Activated CD4-positive, alpha-beta T cell treated with anti-CD3 and anti-CD28 coated beads, Interleukin-2, amount 10 ng/mL, durations not matched to agents 7 days and 5 days (primary cell): ENCODE measurements around the gene EIF4G3. TPM values are rescaled to one million over a fixed set of nuclear protein-coding genes. Genes with fewer than 3 reads are reported as not detected.
A peak's percentile ranks its signal among the peaks of the same experiment; 100 is the strongest.
"Not testable (repeated sequence)": the region's sequence is repeated elsewhere in the genome, so short reads cannot be mapped to it uniquely, and the experiment has no call there.

Experiments used
- CTCF ChIA-PET: fragments of 350-600 bp; sonication (Branson Sonifier 250); formaldehyde crosslinking; loops from one replicate; lab custom pipeline; 2021; ENCODE audit warnings: antibody characterized with exemption; lab: Charles Lee
- POLR2A ChIA-PET: fragments of 350-600 bp; sonication (Branson Sonifier 250); formaldehyde crosslinking; loops from one replicate; lab custom pipeline; 2021; ENCODE audit warnings: antibody characterized with exemption; lab: Charles Lee
- DNase-seq: peaks from one replicate; pipeline ENCODE4 v3.0.0-alpha.2; 2020
- H3K27ac Mint-ChIP-seq: one replicate; pipeline ENCODE4 v1.8.0; 2021; ENCODE audit warnings: mild to moderate bottlenecking, moderate library complexity, mixed read lengths
- H3K27me3 Mint-ChIP-seq: one replicate; pipeline ENCODE4 v1.8.0; 2021; ENCODE audit warnings: mixed read lengths
- H3K36me3 Mint-ChIP-seq: one replicate; pipeline ENCODE4 v1.8.0; 2021; ENCODE audit warnings: low read depth, mixed read lengths
- H3K4me1 Mint-ChIP-seq: one replicate; pipeline ENCODE4 v1.8.0; 2021; ENCODE audit warnings: mixed read lengths
- H3K4me3 Mint-ChIP-seq: one replicate; pipeline ENCODE4 v1.8.0; 2021; ENCODE audit warnings: mild to moderate bottlenecking, moderate library complexity, mixed read lengths
- H3K9me3 Mint-ChIP-seq: one replicate; pipeline ENCODE4 v1.8.0; 2021; ENCODE audit warnings: mixed read lengths
- total RNA-seq, 2 experiments: library from RNA; stranded (reverse); gene quantifications; one replicate each; pipeline ENCODE4 v1.2.3, GENCODE V29; 2021

EIF4G3 gene
- total RNA-seq, 2 experiments from 2014 or later: 23.8 to 31.5 TPM

DNA sequence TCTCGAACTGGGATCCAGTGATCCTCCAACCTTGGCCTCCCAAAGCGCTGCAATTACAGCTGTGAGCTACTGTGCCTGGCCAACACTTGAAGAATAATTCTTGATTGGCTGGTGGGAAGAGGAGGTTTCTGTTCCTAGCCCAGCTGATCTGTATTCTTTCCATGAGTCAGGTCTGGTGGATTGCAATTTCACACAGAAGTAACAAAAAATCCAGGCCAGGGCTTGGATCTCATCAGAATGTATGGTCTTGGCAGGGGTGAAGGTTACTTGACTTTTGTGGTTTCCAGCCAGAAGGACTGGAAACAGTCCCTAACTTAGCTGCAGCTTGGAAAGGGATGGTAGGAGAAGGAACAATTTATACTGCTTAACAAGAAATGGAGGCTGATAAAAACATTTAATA lies 384.5 kb downstream of the EIF4G3 start:
- no peaks in the 10 kb centered on the region for H3K9me3 Mint-ChIP-seq
- ChIA-PET CTCF (no interaction called here), POLR2A (no interaction called here)
- no peak overlapping the region for H3K27ac Mint-ChIP-seq
- peaks cover 2% of the 10 kb centered on the region for H3K27me3 Mint-ChIP-seq
- H3K4me3 Mint-ChIP-seq: no peak overlapping the region
- peaks cover 13% of the 10 kb centered on the region for H3K4me1 Mint-ChIP-seq
- DNase-seq: no peak
- peaks cover 2% of the 10 kb centered on the region for H3K36me3 Mint-ChIP-seq

DNA sequence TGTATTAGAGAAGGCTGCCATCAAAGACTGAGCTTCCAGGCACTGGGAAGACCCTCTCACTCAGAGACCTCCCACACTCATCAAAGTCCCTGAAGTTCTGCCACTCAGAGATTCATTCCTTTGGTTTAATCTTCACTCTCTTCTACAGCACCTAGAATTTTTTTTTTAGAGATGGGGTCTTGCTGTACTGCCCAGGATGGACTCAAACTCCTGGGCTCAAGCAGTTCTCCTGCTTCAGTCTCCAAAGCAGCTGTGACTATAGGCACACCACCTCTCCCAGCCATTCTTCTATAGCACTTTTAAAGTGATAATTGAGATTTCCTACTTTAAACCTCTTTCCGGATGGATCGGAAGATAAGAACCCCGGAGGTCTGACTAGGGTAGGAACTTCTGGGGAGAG lies 385.9 kb downstream of the EIF4G3 start:
- ChIA-PET CTCF (no interaction called here), POLR2A (no interaction called here)
- Mint-ChIP-seq H3K4me3 (no peak overlapping the region), H3K36me3 (peaks cover 7% of the 10 kb centered on the region), H3K4me1 (peaks cover 13% of the 10 kb centered on the region), H3K27me3 (peaks cover 2% of the 10 kb centered on the region), H3K27ac (no peak overlapping the region), H3K9me3 (no peaks in the 10 kb centered on the region)
- DNase-seq: no peak

GRCh38 chr1:20789598-20789997 lies 387.1 kb downstream of the EIF4G3 start:
- CTCF ChIA-PET, H3K4me3 Mint-ChIP-seq, H3K27ac Mint-ChIP-seq, POLR2A ChIA-PET, H3K9me3 Mint-ChIP-seq, DNase-seq, H3K27me3 Mint-ChIP-seq: not testable (repeated sequence)
- Mint-ChIP-seq H3K4me1 (peaks cover 21% of the 10 kb centered on the region), H3K36me3 (peaks cover 11% of the 10 kb centered on the region)

GRCh38 chr1:20787840-20788795 lies 388.6 kb downstream of the EIF4G3 start:
- ChIA-PET CTCF (interaction anchor here (1.0 to 1.3 kb wide), 2 partner anchors 19 to 26 kb away, joined by 3 to 4 read pairs; no protein-coding TSS in a partner anchor), POLR2A (no interaction called here)
- Mint-ChIP-seq H3K36me3 (peaks cover 11% of the 10 kb centered on the region), H3K4me3 (peak overlapping the region; percentile 98), H3K9me3 (no peaks in the 10 kb centered on the region), H3K4me1 (peaks cover 29% of the 10 kb centered on the region), H3K27me3 (no peaks in the 10 kb centered on the region), H3K27ac (peak overlapping the region; percentile 96)
- DNase-seq: no peak

DNA sequence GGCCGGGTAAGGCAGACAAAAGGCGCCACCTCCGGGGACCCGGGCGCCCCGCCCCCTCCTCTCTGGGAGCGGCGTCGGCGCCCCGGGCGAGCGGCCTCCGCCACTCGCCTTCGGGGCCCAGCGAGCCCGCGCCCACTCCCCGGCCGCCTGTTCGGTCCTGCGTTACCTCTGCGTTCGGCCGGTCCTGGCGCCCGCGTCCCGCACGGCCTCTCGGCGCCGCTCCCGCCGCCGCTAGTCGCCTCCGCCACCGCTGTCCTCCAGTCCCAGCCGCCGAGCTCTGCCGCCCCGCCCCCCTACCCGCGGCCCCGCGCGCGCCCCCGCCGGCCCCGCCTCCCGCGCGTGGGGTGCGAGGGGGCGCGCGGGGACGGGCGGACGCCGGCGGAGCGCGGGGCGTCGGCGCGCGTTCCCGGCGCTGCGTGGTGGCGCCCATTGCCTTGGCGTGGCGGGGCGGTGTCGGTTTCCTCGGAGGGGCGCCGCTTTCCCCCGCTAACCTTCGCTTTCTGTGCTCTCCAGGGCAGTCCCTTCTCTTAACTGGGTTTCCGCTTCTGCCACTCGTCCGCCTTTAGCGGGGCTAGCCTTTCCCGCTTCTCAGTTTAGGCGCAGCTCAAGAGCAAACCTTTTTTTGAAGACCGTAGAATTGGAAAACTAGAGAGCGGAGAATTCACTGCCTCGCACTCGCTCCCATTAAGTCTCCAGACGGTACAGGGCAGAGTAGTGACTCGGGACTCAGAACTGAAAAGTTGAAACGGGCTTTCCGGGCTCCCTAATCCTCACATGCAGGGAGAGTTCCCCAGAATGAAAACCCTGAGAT lies 389.5 kb downstream of the EIF4G3 start, which contains the start of gene HP1BP3:
HP1BP3 (minus strand) TSS at position 279 of the 811 bp plus-strand sequence. CDS start 6,867 bp downstream, outside the sequence.
- Mint-ChIP-seq H3K9me3 (no peaks in the 10 kb centered on the region), H3K4me3 (peak within 1 kb of the TSS; percentile 98), H3K4me1 (peaks cover 29% of the 10 kb centered on the region), H3K36me3 (peaks cover 11% of the 10 kb centered on the region), H3K27ac (peak within 1 kb of the TSS; percentile 99), H3K27me3 (no peaks in the 10 kb centered on the region)
- DNase-seq: peak; percentile 79
- ChIA-PET POLR2A (interaction anchor here (0.8 to 1.2 kb wide), 2 partner anchors 16 to 126 kb away, joined by 3 to 4 read pairs; partner anchors contain the start of gene DDOST), CTCF (interaction anchor here (0.6 to 2.0 kb wide), 8 partner anchors 11 to 372 kb away, joined by 3 to 7 read pairs (median 4); no protein-coding TSS in a partner anchor)

- ChIA-PET POLR2A (interaction anchor here (0.8 to 1.2 kb wide), 2 partner anchors 17 to 125 kb away, joined by 3 to 4 read pairs; partner anchors contain the start of gene DDOST), CTCF (interaction anchor here (0.5 to 2.0 kb wide), 7 partner anchors 10 to 373 kb away, joined by 3 to 7 read pairs (median 4); no protein-coding TSS in a partner anchor)
- peak; percentile 95 for DNase-seq
- Mint-ChIP-seq H3K27ac (peak overlapping the region; percentile 99), H3K4me3 (peak overlapping the region; percentile 98), H3K27me3 (no peaks in the 10 kb centered on the region), H3K9me3 (no peaks in the 10 kb centered on the region), H3K4me1 (peaks cover 31% of the 10 kb centered on the region), H3K36me3 (peaks cover 14% of the 10 kb centered on the region)
These were observed 390.3 kb downstream of the EIF4G3 start for GRCh38 chr1:20786253-20787028.

DNA sequence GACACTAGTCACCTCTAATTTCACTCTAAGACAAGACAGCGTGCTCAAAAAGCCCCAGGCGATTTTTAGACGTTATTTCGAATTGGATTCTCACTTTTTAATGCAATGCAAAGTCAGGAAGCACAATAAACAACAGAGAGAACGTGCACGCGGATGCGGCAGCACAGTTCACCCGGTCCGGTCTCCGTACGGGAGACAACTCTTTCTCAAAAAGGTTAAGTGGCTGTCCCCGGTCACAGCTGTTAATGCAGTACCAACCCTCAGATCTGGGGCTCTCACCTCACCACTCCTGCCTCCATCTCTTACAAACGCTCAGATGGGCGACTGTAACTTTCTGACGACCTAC lies 390.8 kb downstream of the EIF4G3 start:
- Mint-ChIP-seq H3K27me3 (no peaks in the 10 kb centered on the region), H3K4me1 (peaks cover 35% of the 10 kb centered on the region), H3K4me3 (peak overlapping the region; percentile 98), H3K9me3 (no peaks in the 10 kb centered on the region), H3K27ac (peak overlapping the region; percentile 99), H3K36me3 (peaks cover 18% of the 10 kb centered on the region)
- no peak for DNase-seq
- ChIA-PET POLR2A (interaction anchor here (1.2 kb wide), 1 partner anchor 17 kb away, joined by 4 read pairs; no protein-coding TSS in a partner anchor), CTCF (interaction anchor here (0.5 to 2.0 kb wide), 5 partner anchors 10 to 297 kb away, joined by 3 to 7 read pairs (median 5); no protein-coding TSS in a partner anchor)

DNA sequence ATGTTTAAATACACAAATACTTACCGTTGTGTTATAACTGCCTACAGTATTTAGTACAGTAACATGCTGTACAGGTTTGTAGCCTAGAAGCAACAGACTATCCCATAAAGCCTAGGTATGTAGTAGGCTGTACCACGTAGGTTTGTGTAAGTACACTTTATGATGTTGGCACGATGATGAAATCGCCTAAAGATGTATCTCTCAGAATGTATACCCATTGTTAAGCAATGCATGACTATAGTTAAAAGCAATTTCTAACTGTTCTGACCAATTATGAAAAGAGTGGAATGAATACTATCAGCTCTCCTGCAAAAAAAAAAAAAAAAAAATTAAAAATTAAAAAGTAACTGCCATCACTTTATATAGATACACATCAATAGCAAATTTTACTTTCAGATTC lies 401.0 kb downstream of the EIF4G3 start:
- no peak overlapping the region for H3K4me3 Mint-ChIP-seq
- peaks cover 11% of the 10 kb centered on the region for H3K4me1 Mint-ChIP-seq
- H3K9me3 Mint-ChIP-seq: no peaks in the 10 kb centered on the region
- no peak for DNase-seq
- POLR2A ChIA-PET: no interaction called here
- H3K27me3 Mint-ChIP-seq: no peaks in the 10 kb centered on the region
- H3K36me3 Mint-ChIP-seq: peaks cover 54% of the 10 kb centered on the region
- CTCF ChIA-PET: interaction anchor here (1.4 kb wide), 1 partner anchor 10 kb away, joined by 5 read pairs; no protein-coding TSS in a partner anchor
- H3K27ac Mint-ChIP-seq: no peak overlapping the region

DNA sequence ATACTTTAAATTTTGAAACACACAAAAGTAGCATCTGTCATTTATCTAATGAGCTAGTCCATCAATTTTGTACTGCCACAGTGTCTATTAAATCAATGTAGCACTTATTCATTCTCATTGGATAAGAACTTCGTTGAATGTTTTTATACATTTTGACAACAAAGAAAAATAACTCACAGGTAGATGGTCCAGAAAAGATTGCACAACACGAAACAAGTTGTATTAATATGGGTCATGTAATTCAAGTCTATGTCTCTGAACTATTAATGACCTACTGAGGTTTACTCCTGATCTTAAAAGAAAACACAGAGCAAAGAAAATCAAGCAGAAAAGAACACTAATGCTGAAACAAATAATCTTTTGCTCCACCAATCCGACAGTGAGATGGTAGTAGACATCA lies 404.9 kb downstream of the EIF4G3 start:
- Mint-ChIP-seq H3K27ac (no peak overlapping the region), H3K9me3 (no peaks in the 10 kb centered on the region), H3K36me3 (peaks cover 55% of the 10 kb centered on the region), H3K27me3 (no peaks in the 10 kb centered on the region), H3K4me3 (no peak overlapping the region), H3K4me1 (no peaks in the 10 kb centered on the region)
- ChIA-PET CTCF (interaction anchor here (1.0 kb wide), 1 partner anchor 12 kb away, joined by 3 read pairs; no protein-coding TSS in a partner anchor), POLR2A (interaction anchor here (0.7 kb wide), 1 partner anchor 12 kb away, joined by 4 read pairs; no protein-coding TSS in a partner anchor)
- DNase-seq: no peak

- Mint-ChIP-seq H3K27me3 (no peaks in the 10 kb centered on the region), H3K4me3 (no peak overlapping the region), H3K9me3 (no peaks in the 10 kb centered on the region), H3K27ac (no peak overlapping the region), H3K4me1 (no peaks in the 10 kb centered on the region), H3K36me3 (peaks cover 56% of the 10 kb centered on the region)
- POLR2A ChIA-PET: interaction anchor here (0.6 kb wide), 1 partner anchor 55 kb away, joined by 4 read pairs; no protein-coding TSS in a partner anchor
- DNase-seq: no peak
- CTCF ChIA-PET: interaction anchor here (0.9 kb wide), 1 partner anchor 11 kb away, joined by 3 read pairs; no protein-coding TSS in a partner anchor
These were observed 406.2 kb downstream of the EIF4G3 start for GRCh38 chr1:20770314-20771087.

- CTCF ChIA-PET: interaction anchor here (0.6 to 1.9 kb wide), 3 partner anchors 15 to 265 kb away, joined by 3 to 7 read pairs (median 6); partner anchors contain the start of gene HP1BP3
- DNase-seq: no peak
- POLR2A ChIA-PET: no interaction called here
- Mint-ChIP-seq H3K4me1 (no peaks in the 10 kb centered on the region), H3K27ac (no peak overlapping the region), H3K9me3 (no peaks in the 10 kb centered on the region), H3K27me3 (no peaks in the 10 kb centered on the region), H3K36me3 (peaks cover 57% of the 10 kb centered on the region), H3K4me3 (no peak overlapping the region)
These were observed 409.4 kb downstream of the EIF4G3 start for GRCh38 chr1:20767271-20767670.
